ENCODE data around the gene LCN12.

The LCN12 gene

GRCh38 chr9:136943291-136944211 lies 8.5 kb upstream of the LCN12 start:
- Histone ChIP-seq H3K4me2 (ENCODE audit: low read depth, low read length, poor library complexity, severe bottlenecking) (peak overlapping the region; percentile 57), H3K9me2 (replicated peaks; ENCODE audit: insufficient read depth, low read length) (no peaks in the 10 kb centered on the region), H3K27me3 (ENCODE audit: low read length) (no peaks in the 10 kb centered on the region), H2AFZ (ENCODE audit: low read depth, low read length, severe bottlenecking) (no peak overlapping the region), H3K9me3 (ENCODE audit: insufficient read depth, low read length) (no peaks in the 10 kb centered on the region), H3K36me3 (ENCODE audit: low read length) (no peaks in the 10 kb centered on the region), H3K4me3 (ENCODE audit: insufficient read depth, low read length, poor library complexity, severe bottlenecking) (peak overlapping the region; percentile 88), H4K20me1 (ENCODE audit: low read depth, low read length) (no peaks in the 10 kb centered on the region), H3K27ac (ENCODE audit: low read depth, low read length) (peak overlapping the region; percentile 69), H3K9ac (ENCODE audit: low read length) (peak overlapping the region; percentile 94), H3K79me2 (ENCODE audit: insufficient read depth, low read length) (peaks cover 8% of the 10 kb centered on the region), H3F3A (ENCODE audit: insufficient read depth) (no peaks in the 10 kb centered on the region)
- TF ChIP-seq CTCF (IDR thresholded peaks at IDR 0.05; ENCODE audit: insufficient read depth, low read length, poor library complexity, severe bottlenecking) (no peak), EZH2phosphoT487 (conservative IDR thresholded peaks at IDR 0.05; ENCODE audit: low read length) (no peak)

GRCh38 chr9:136944212-136944518 lies 7.9 kb upstream of the LCN12 start:
- no peaks in the 10 kb centered on the region for H4K20me1 ChIP-seq (ENCODE audit: low read depth, low read length)
- no peak for TF ChIP-seq CTCF (IDR thresholded peaks at IDR 0.05; ENCODE audit: insufficient read depth, low read length, poor library complexity, severe bottlenecking)
- TF ChIP-seq EZH2phosphoT487 (conservative IDR thresholded peaks at IDR 0.05; ENCODE audit: low read length) = no peak
- peak overlapping the region; percentile 69 for H3K27ac ChIP-seq (ENCODE audit: low read depth, low read length)
- H3F3A ChIP-seq (ENCODE audit: insufficient read depth) = no peaks in the 10 kb centered on the region
- peak overlapping the region; percentile 88 for H3K4me3 ChIP-seq (ENCODE audit: insufficient read depth, low read length, poor library complexity, severe bottlenecking)
- no peaks in the 10 kb centered on the region for H3K36me3 ChIP-seq (ENCODE audit: low read length)
- H3K27me3 ChIP-seq (ENCODE audit: low read length) = no peaks in the 10 kb centered on the region
- peak overlapping the region; percentile 94 for H3K9ac ChIP-seq (ENCODE audit: low read length)
- peaks cover 8% of the 10 kb centered on the region for H3K79me2 ChIP-seq (ENCODE audit: insufficient read depth, low read length)
- no peaks in the 10 kb centered on the region for H3K9me3 ChIP-seq (ENCODE audit: insufficient read depth, low read length)
- H3K4me2 ChIP-seq (ENCODE audit: low read depth, low read length, poor library complexity, severe bottlenecking) = peak overlapping the region; percentile 57
- H2AFZ ChIP-seq (ENCODE audit: low read depth, low read length, severe bottlenecking) = no peak overlapping the region
- H3K9me2 ChIP-seq (replicated peaks; ENCODE audit: insufficient read depth, low read length) = no peaks in the 10 kb centered on the region

DNA sequence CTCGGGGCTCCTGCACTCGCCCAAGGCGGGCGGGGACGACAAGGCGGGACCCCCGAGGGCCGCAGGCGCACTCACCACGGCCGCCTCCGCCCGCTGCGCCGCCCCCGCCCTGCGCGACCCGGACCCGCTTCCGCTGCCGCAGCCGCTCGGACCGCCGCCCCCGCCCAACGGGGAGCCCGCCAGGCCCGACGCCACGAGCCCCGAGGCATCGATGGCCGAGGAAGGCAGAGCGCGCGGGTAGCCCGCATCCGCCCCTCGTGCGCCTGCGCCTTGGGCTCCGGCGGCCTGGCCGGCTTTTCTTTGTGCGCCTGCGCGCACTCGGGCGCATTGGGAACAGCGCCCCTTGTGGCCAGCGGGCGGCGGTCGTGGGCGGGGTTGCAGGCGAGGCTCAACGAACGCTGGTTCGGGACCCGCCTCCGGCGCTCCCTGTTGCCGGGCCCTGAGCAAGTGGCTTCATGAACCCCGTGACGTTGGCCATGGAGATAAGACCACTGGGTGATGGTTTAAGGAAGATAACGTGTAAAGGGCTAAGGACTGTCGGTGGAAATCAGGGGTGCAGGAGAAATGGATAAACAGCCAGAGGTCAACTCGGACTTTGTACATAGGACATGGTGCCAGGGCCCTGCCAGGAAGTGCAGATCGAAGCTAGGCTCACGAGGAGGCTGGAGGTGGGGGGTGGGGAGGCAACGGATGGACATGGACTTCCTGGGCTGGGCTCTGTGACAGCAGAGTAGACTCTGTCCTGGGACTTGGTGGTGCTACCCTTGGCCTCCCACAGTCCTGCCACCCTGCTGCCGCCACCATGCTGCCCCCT lies 7.3 kb upstream of the LCN12 start, which contains the start of the genes C8G and FBXW5:
Gene C8G (plus strand): TSS at position 725 of the 814 bp plus-strand sequence. CDS start 78 bp downstream, at position 803.
Gene FBXW5 (minus strand): TSS at position 220 of the 814 bp plus-strand sequence. CDS start 655 bp downstream, outside the sequence.
- Histone ChIP-seq H3K27me3 (ENCODE audit: low read length) (no peaks in the 10 kb centered on the region), H3K4me3 (ENCODE audit: insufficient read depth, low read length, poor library complexity, severe bottlenecking) (peak within 1 kb of the TSS; percentile 88), H3K79me2 (ENCODE audit: insufficient read depth, low read length) (peaks cover 8% of the 10 kb centered on the region), H3K27ac (ENCODE audit: low read depth, low read length) (peak within 1 kb of the TSS; percentile 69), H4K20me1 (ENCODE audit: low read depth, low read length) (no peaks in the 10 kb centered on the region), H3K36me3 (ENCODE audit: low read length) (no peaks in the 10 kb centered on the region), H3K4me2 (ENCODE audit: low read depth, low read length, poor library complexity, severe bottlenecking) (peak within 1 kb of the TSS; percentile 57), H2AFZ (ENCODE audit: low read depth, low read length, severe bottlenecking) (no peak within 1 kb of the TSS), H3F3A (ENCODE audit: insufficient read depth) (no peaks in the 10 kb centered on the region), H3K9ac (ENCODE audit: low read length) (peak within 1 kb of the TSS; percentile 94), H3K9me2 (replicated peaks; ENCODE audit: insufficient read depth, low read length) (no peaks in the 10 kb centered on the region), H3K9me3 (ENCODE audit: insufficient read depth, low read length) (no peaks in the 10 kb centered on the region)
- TF ChIP-seq CTCF (IDR thresholded peaks at IDR 0.05; ENCODE audit: insufficient read depth, low read length, poor library complexity, severe bottlenecking) = peak; percentile 90
- no peak for TF ChIP-seq EZH2phosphoT487 (conservative IDR thresholded peaks at IDR 0.05; ENCODE audit: low read length)

All from SU-DHL-6 (cell line).